ENCODE measurements around the gene CD47. TPM values are rescaled to one million over a fixed set of nuclear protein-coding genes. Genes with fewer than 3 reads are reported as not detected.

CD47 gene
- total and polyA plus RNA-seq, 10 of the 15 experiments (the other 5 are each of a cell fraction or from before 2014, with no cell fraction given): 22.9 to 175 (median 81.1) TPM

DNA sequence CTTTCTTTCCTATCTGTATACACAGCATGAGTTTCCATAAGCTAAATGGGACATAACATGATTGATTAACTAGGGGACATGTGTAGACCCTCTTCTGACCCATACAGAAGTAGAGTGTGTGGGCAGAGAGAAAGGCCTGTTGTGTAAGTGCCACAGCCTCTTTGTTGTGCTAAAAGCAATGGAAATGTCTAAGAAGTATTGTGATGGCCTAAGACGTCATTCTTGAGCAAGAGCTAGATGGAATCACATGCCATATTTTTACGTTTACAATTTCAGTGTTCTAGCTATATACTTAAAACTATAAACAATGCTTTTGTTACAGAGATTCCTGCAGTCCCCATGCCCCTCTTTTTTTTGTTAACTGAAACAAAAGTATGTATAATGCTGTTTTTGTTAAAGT is 61.9 kb downstream of the CD47 start:
- ChIA-PET POLR2A (no interaction called here), CTCF (interaction anchor here (1.1 to 1.2 kb wide), 2 partner anchors 14 to 16 kb away, joined by 3 to 5 read pairs; no protein-coding TSS in a partner anchor), SMC1A (ENCODE audit: uncharacterized antibody, unreplicated experiment) (interaction anchor here (1.0 kb wide), 1 partner anchor 22 kb away, joined by 3 read pairs; no protein-coding TSS in a partner anchor), RAD21 (ENCODE audit: unreplicated experiment) (no interaction called here)
- no peaks in the 10 kb centered on the region for H3K4me1 ChIP-seq (ENCODE audit: control insufficient read depth, insufficient read depth, low read length)
- H3K9me3 ChIP-seq (replicated peaks; ENCODE audit: control insufficient read depth, insufficient read depth, low read length): no peaks in the 10 kb centered on the region; the same call in 2 of the 3 replicates
- ATAC-seq (no peak), FAIRE-seq (no peak), DNase-seq (ENCODE audit: low read depth, low spot score) (no peak)
- H3K4me2 ChIP-seq (ENCODE audit: control insufficient read depth, insufficient read depth): no peak overlapping the region
- no peaks in the 10 kb centered on the region; a peak in 2 of 4 replicates for H3K36me3 ChIP-seq (ENCODE audit: control insufficient read depth in 2 of 2, insufficient read depth in 2 of 2, low read length in 1 of 2)
- no peak overlapping the region for H3K27ac ChIP-seq (ENCODE audit: control insufficient read depth, insufficient read depth)
- no peaks in the 10 kb centered on the region for H3K27me3 ChIP-seq (replicated peaks in 1 of 2; ENCODE audit: control insufficient read depth in 2 of 2, insufficient read depth in 2 of 2, low read length in 1 of 2)
- in situ Hi-C loops (cut with MboI): no loop called here
- BruUV-seq (replicated peaks): no TSS peak
- no peak overlapping the region for H2AFZ ChIP-seq (ENCODE audit: control insufficient read depth, low read depth, low read length)
- WGBS (ENCODE audit: insufficient coverage, insufficient replicate concordance, low lambda C conversion rate, missing lambda C conversion rate): 98% methylated on average over 2 of the region's 2 CpGs
- intact Hi-C loops (cut with micrococcal nuclease; ENCODE audit: unreplicated experiment): no loop called here
- no peak overlapping the region for H3K9ac ChIP-seq (ENCODE audit: control insufficient read depth, insufficient read depth, low read length)
- H3K79me2 ChIP-seq (ENCODE audit: control insufficient read depth, insufficient read depth, low read length): no peaks in the 10 kb centered on the region
- no peaks in the 10 kb centered on the region for H4K20me1 ChIP-seq (ENCODE audit: control insufficient read depth, insufficient read depth)
- H3K4me3 ChIP-seq: no peak overlapping the region
- TF ChIP-seq MTA3 (IDR thresholded peaks at IDR 0.05; ENCODE audit: borderline replicate concordance, low read length): no peak
- TF ChIP-seq, protein P1, sequence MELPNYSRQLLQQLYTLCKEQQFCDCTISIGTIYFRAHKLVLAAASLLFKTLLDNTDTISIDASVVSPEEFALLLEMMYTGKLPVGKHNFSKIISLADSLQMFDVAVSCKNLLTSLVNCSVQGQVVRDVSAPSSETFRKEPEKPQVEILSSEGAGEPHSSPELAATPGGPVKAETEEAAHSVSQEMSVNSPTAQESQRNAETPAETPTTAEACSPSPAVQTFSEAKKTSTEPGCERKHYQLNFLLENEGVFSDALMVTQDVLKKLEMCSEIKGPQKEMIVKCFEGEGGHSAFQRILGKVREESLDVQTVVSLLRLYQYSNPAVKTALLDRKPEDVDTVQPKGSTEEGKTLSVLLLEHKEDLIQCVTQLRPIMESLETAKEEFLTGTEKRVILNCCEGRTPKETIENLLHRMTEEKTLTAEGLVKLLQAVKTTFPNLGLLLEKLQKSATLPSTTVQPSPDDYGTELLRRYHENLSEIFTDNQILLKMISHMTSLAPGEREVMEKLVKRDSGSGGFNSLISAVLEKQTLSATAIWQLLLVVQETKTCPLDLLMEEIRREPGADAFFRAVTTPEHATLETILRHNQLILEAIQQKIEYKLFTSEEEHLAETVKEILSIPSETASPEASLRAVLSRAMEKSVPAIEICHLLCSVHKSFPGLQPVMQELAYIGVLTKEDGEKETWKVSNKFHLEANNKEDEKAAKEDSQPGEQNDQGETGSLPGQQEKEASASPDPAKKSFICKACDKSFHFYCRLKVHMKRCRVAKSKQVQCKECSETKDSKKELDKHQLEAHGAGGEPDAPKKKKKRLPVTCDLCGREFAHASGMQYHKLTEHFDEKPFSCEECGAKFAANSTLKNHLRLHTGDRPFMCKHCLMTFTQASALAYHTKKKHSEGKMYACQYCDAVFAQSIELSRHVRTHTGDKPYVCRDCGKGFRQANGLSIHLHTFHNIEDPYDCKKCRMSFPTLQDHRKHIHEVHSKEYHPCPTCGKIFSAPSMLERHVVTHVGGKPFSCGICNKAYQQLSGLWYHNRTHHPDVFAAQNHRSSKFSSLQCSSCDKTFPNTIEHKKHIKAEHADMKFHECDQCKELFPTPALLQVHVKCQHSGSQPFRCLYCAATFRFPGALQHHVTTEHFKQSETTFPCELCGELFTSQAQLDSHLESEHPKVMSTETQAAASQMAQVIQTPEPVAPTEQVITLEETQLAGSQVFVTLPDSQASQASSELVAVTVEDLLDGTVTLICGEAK (IDR thresholded peaks at IDR 0.05; ENCODE audit: borderline replicate concordance): no peak
- no peak for TF ChIP-seq BCL11A (IDR thresholded peaks at IDR 0.05; ENCODE audit: low read depth, low read length)
- no peak for TF ChIP-seq RUNX3 (IDR thresholded peaks at IDR 0.05; ENCODE audit: low read length)
- TF ChIP-seq, protein P2, sequence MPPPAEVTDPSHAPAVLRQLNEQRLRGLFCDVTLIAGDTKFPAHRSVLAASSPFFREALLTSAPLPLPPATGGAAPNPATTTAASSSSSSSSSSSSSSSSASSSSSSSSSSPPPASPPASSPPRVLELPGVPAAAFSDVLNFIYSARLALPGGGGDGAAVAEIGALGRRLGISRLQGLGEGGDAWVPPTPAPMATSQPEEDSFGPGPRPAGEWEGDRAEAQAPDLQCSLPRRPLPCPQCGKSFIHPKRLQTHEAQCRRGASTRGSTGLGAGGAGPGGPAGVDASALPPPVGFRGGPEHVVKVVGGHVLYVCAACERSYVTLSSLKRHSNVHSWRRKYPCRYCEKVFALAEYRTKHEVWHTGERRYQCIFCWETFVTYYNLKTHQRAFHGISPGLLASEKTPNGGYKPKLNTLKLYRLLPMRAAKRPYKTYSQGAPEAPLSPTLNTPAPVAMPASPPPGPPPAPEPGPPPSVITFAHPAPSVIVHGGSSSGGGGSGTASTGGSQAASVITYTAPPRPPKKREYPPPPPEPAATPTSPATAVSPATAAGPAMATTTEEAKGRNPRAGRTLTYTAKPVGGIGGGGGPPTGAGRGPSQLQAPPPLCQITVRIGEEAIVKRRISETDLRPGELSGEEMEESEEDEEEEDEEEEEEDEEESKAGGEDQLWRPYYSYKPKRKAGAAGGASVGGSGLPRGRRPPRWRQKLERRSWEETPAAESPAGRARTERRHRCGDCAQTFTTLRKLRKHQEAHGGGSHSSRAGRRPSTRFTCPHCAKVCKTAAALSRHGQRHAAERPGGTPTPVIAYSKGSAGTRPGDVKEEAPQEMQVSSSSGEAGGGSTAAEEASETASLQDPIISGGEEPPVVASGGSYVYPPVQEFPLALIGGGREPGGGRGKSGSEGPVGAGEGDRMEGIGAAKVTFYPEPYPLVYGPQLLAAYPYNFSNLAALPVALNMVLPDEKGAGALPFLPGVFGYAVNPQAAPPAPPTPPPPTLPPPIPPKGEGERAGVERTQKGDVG (CRISPR knock-in tag; IDR thresholded peaks at IDR 0.05): no peak
- TF ChIP-seq WRNIP1 (IDR thresholded peaks at IDR 0.05; ENCODE audit: borderline replicate concordance, low read depth, low read length): no peak
- no peak for TF ChIP-seq SPI1 (IDR thresholded peaks at IDR 0.05; ENCODE audit: borderline replicate concordance, insufficient read depth, low read depth, low read length)
- TF ChIP-seq, protein P3, sequence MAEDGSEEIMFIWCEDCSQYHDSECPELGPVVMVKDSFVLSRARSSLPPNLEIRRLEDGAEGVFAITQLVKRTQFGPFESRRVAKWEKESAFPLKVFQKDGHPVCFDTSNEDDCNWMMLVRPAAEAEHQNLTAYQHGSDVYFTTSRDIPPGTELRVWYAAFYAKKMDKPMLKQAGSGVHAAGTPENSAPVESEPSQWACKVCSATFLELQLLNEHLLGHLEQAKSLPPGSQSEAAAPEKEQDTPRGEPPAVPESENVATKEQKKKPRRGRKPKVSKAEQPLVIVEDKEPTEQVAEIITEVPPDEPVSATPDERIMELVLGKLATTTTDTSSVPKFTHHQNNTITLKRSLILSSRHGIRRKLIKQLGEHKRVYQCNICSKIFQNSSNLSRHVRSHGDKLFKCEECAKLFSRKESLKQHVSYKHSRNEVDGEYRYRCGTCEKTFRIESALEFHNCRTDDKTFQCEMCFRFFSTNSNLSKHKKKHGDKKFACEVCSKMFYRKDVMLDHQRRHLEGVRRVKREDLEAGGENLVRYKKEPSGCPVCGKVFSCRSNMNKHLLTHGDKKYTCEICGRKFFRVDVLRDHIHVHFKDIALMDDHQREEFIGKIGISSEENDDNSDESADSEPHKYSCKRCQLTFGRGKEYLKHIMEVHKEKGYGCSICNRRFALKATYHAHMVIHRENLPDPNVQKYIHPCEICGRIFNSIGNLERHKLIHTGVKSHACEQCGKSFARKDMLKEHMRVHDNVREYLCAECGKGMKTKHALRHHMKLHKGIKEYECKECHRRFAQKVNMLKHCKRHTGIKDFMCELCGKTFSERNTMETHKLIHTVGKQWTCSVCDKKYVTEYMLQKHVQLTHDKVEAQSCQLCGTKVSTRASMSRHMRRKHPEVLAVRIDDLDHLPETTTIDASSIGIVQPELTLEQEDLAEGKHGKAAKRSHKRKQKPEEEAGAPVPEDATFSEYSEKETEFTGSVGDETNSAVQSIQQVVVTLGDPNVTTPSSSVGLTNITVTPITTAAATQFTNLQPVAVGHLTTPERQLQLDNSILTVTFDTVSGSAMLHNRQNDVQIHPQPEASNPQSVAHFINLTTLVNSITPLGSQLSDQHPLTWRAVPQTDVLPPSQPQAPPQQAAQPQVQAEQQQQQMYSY (CRISPR knock-in tag; IDR thresholded peaks at IDR 0.05): no peak
- TF ChIP-seq, protein P4, sequence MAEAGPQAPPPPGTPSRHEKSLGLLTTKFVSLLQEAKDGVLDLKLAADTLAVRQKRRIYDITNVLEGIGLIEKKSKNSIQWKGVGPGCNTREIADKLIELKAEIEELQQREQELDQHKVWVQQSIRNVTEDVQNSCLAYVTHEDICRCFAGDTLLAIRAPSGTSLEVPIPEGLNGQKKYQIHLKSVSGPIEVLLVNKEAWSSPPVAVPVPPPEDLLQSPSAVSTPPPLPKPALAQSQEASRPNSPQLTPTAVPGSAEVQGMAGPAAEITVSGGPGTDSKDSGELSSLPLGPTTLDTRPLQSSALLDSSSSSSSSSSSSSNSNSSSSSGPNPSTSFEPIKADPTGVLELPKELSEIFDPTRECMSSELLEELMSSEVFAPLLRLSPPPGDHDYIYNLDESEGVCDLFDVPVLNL (IDR thresholded peaks at IDR 0.05; ENCODE audit: low read depth, low read length): no peak
- TF ChIP-seq RAD21 (IDR thresholded peaks at IDR 0.05; ENCODE audit: insufficient read depth, low read depth, low read length): no peak
- no peak for TF ChIP-seq PAX8 (IDR thresholded peaks at IDR 0.05)
- no peak for TF ChIP-seq BHLHE40 (IDR thresholded peaks at IDR 0.05; ENCODE audit: borderline replicate concordance in 1 of 2, low read depth in 2 of 2, low read length in 1 of 2)
